NCI-H2196 (cell line): ENCODE measurements around the gene DOCK9.

Experiments used
- DNase-seq: peaks from one replicate; lab custom pipeline; 2025; ENCODE audit not compliant: unreplicated experiment; lab: John Stamatoyannopoulos, UW

DOCK9 gene

GRCh38 chr13:98997738-98998641 is 20.1 kb upstream of the DOCK9 start:
- DNase-seq: no peak

DNA sequence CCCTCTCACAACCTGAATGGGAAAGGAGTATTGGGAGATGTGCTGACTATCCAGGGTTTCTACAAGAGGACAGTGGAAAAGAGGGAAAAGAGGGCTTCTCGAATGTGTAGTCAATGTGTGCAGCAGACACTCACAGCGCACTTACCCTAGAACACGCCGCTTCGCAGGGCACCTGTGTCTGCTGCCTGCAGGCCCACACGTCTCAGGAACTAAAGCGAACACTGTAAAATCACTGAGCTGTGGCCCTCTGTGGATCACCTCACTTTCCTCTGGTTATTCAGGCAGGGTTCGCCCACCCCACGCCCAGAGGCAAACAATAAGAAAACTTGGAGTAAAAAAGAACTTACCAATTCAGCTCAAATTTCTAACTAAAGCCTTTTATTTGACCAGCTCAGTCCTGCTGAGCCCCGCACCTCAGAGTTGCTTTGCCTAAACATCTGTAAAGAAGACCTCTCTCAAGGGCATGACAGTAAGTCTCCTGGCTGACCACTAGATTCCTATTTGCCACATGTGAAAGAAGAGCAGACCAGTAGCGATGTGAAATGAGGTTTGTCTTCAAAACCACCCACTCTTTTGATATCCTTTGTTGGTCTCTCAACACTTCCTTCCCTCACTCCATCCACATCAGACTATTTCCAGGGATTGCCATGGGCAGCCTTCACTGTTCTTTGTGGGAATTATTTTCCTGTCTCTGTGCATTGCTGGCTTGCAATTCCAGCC is 19.3 kb upstream of the DOCK9 start:
- DNase-seq: no peak

- DNase-seq: no peak
Observed at GRCh38 chr13:98996046-98996445, 18.2 kb upstream of the DOCK9 start.

DNA sequence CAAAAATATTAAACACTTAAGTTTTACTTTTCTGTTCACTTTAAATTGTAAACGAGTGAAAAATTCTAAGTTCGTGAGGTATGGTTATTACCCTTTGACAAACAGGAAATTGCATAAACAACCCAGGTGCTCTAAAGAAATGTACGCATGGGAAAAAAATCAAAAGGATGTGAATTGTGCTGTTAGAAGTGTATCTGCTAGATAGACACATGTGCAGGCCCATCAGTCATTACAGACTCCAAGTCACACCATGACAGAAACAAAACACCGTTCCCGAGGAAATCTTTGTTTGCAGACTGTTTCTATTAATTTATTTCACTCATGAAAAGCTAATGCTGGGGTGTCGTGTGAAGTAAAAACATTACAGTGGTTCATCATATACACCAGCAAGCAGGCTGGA is 17.0 kb upstream of the DOCK9 start:
- no peak for DNase-seq

GRCh38 chr13:98994080-98994479 is 16.2 kb upstream of the DOCK9 start:
- DNase-seq: no peak

DNA sequence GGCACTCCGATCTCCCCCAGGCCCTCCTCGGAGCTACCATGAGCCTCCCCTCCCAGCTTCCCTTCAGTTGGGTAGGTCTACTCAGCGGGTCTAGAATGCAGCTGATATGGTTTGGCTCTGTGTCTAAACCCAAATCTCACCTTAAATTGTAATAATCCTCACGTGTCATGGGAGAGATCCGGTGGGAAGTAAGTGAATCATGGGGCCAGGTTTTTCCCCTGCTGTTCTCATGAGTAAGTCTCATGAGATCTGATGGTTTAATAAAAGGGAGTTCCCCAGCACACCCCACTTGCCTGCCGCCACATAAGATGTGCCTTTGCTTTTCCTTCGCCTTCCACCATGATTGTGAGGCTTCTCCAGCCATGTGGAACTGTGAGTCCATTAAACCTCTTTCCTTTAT is 14.5 kb upstream of the DOCK9 start:
- no peak for DNase-seq

- DNase-seq: no peak
Observed at GRCh38 chr13:98990701-98991100, 12.8 kb upstream of the DOCK9 start.

DNA sequence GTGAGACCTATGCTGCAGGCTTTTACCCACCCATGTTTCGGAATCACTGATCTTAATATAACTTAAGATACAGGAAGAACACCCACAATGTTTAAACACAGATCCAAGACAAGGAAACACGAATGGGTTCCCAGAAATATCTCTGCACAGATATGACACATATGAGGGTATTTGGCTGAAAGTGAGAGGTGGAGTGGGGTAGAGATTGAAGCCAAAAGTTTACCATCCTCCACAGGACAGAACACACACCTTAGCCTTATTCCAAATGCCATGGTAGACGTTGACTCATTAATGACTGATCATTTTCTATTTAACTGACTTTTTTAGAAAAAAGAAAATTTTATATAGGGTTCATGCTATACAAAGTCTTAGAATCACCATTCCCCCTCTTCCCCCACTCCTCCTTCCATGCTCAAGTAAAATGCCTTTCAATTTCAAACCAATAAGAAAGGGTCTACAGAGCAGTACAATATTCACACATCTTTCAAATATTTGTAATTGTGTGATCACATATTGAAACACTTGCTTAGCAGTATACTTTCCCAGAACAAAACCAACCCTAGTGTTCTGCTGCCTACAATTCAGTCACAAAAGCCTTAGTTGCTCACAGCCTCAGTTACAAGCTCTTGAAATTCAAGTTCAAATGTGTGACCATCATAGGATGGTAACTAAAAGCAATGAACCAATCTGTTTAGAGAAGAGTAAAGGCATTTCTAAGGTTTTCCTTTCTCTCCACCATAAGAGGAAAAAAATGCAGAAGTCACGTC is 11.8 kb upstream of the DOCK9 start:
- no peak for DNase-seq

GRCh38 chr13:98988780-98989179 is 10.9 kb upstream of the DOCK9 start:
- no peak for DNase-seq

GRCh38 chr13:98988277-98988676 is 10.4 kb upstream of the DOCK9 start:
- no peak for DNase-seq

GRCh38 chr13:98987275-98987674 is 9.4 kb upstream of the DOCK9 start:
- no peak for DNase-seq

GRCh38 chr13:98986226-98986846 is 8.5 kb upstream of the DOCK9 start:
- DNase-seq: no peak

GRCh38 chr13:98985591-98985990 is 7.7 kb upstream of the DOCK9 start:
- no peak for DNase-seq

GRCh38 chr13:98984983-98985382 is 7.1 kb upstream of the DOCK9 start:
- DNase-seq: no peak

- DNase-seq: no peak
Observed at GRCh38 chr13:98984118-98984517, 6.3 kb upstream of the DOCK9 start.

GRCh38 chr13:98983182-98983581 is 5.3 kb upstream of the DOCK9 start:
- DNase-seq: no peak

GRCh38 chr13:98981369-98982080 is 3.7 kb upstream of the DOCK9 start:
- DNase-seq: no peak

- DNase-seq: peak; percentile 21
Observed at GRCh38 chr13:98979012-98979660, 1.3 kb upstream of the DOCK9 start.

DNA sequence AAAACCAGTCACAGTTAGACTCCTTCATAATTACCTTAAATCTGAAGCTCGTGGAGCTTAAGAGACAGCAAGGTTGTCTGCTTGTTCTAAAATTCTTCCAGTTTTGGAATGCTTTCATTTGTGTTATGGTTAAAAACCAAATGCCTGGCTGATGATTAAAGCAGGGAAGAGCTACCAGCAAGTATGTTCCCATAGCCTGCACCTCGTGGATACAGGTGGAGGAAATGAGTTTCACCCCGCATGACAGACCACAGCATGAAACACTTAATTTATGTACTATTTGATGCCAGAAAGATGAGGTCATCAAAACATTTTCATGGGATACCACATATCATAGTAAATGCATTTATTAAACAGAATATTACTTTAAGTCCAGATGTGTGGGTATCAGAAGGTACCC is 416 bp upstream of the DOCK9 start:
- DNase-seq: no peak

DNA sequence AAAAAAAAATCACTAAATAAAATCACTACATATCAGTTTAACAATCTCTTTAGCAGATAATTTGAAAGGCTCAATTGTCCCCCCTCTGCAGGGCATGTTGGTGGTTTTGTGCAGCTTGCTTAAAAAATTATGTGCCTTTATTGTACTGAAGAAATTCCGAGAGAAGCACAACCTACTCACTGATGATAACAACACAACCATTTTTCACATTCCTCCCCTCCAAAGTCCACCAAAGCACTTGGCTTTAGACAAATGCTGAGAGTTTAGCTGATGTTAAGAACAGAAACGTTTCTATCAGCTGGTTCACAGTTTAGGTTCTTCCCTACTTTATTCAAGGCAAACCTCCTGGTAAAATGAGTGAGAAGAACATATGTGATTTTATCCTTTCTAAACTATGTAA is 923 bp downstream of the DOCK9 start:
- no peak for DNase-seq
